Activated CD4-positive, alpha-beta T cell treated with anti-CD3 and anti-CD28 coated beads, Interleukin-2, amount 50 U/mL, for 4 hours (primary cell): ENCODE measurements around the gene UBTF.
"Not testable (repeated sequence)": the region's sequence is repeated elsewhere in the genome, so short reads cannot be mapped to it uniquely, and the experiment has no call there.

Source experiments
- DNase-seq, 2 experiments: peaks; one replicate each; pipeline ENCODE4 v3.0.0-alpha.2; 2020

UBTF gene

DNA sequence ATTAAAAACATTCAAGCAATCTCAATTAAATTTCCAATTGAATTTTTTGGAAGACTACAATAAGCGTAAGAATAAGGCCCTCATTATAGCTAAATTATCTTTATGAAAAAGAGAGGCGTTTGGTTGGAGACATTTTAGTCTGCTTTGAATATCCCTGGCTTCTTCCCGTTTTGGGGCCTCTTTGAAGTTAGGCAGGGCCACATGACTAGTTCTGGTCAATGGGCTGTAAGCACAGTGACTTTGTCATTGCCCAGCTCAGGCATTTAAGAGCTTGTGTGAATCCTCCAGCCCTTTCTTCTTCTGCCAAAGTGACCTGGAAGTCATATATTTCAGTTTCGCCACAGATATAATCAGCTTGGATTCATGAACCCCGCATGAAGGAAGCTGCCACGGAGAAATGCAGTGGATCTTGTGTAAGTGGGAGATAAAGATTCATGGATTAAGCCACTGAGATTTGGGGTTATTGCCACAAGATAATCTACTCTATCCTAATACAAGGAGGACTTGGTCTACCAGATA, 21.7 kb upstream of the UBTF start:
- DNase-seq: no peak

DNA sequence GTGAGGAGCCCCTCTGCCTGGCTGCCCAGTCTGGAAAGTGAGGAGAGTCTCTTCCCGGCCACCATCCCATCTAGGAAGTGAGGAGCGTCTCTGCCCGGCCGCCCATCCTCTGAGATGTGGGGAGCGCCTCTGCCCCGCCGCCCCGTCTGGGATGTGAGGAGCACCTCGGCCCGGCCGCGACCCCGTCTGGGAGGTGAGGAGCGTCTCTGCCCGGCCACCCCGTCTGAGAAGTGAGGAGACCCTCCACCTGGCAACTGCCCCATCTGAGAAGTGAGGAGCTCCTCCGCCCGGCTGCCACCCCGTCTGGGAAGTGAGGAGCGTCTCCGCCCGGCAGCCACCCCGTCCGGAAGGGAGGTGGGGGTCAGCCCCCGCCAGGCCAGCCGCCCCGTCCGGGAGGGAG, 18.4 kb upstream of the UBTF start:
- not testable (repeated sequence) for DNase-seq

DNA sequence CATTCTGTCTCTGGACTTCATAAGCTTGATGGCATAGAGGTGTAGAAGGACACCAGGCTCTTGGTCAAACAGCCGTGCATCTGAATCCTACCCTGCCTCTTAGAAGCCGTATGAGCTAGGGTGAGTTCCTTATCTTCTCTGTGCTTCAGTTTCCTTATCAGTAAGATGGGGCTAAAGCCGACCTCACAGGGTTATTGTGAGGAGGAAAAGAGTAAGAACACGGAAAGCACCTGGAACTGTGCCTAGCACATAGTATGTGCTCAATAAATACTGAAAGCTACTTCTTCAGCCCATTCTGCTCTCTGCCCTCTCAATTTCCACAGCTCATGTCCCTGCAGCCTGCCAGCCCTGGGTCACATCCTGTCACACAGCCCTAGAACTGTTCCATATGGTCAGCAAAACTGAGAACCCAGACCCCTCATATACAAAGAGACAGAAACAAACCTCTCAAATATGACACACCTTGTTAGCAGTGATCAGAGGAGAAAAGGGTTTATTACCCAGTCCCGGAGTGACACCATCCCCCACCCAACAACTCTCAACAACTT, 17.0 kb upstream of the UBTF start:
- no peak for DNase-seq

DNA sequence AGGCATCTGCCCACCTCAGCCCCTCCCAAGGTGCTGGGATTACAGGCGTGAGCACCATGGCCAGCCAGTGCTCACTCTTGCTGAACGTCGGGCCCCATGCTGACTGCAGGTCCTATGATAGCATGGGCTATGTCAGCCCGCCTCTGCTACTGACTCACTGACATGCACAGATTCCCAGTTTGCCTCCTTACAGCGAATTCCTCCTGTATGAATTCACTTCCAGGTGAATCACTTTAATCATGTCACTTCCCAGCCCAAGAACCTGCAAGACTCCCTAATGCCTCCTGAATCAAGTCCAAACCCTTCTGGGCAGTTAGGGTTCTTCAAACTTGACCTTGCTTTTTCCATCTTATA, 16.1 kb upstream of the UBTF start:
- no peak for DNase-seq

DNA sequence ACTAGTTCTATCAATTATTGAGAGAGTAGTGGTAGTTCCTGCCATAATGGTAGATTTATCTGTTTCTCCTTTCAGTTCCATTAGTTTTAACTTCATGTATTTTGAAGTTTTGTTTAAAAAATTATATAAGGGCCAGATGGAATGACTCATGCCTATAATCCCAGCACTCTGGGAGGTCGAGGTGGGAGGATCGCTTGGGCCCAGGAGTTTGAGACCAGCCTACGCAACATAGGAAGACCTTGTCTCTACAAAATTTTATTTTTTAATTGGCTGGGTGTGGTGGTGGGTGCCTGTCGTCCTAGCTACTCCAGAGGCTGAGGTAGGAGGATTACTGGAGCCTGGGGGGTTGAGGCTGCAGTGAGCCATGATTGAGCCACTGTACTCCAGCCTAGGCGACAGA, 14.1 kb upstream of the UBTF start:
- no peak for DNase-seq

DNA sequence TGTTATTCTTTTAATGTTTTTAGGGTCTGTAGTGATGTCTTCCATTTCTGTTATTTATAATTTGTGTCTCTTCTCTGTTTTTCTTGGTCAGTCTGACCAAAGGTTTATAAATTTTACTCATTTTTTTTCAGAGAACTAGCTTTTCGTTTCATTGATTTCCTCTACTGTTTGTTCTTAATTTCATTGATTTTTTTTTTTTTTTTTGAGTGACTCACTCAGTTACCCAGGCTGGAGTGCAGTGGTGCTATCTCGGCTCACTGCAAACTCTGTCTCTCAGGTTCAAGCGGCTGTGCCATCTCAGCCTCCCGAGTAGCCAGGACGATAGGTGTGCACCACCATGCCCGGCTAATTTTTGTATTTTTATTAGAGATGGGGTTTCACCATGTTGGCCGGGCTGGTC, 12.6 kb upstream of the UBTF start:
- DNase-seq: no peak

DNA sequence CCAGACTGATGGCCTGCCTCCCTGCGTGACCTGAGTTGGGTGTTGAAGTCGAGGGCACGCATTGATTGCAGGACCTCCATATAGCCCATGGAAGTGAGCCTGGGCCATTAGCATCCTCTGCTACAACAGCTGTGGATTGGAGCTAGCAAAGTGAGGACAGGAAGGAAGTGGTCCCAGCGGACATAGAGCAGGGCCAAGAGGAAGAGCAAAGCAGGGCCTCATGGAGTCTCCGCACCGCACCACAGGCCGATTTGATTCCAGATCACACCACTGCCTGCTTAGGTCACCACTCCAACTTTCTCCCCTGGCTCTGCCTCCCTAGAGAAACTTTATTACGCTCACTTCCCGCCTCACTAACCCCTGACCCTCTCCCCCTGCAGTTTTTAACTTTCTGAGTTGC, 10.7 kb upstream of the UBTF start:
- no peak for DNase-seq

DNA sequence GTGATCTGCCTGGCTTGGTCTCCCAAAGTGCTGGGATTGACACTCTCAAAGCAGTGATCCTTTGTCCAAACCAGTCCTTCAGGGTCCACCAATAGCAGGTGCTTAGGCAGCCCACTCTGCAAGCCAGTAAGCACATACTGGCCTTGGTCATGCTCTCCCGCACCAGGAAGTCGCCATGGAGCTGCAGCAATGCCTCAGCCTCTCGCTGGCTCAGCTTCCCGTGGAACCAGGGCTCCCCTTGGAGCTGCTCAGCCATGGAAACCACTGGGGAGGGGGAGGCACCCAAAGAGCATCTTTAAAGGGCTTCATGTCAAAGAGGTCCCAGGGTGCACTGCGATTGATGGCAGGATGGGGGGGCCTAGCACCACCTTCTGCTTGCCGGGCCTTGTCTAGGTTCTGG, 9.6 kb upstream of the UBTF start:
- no peak for DNase-seq

DNA sequence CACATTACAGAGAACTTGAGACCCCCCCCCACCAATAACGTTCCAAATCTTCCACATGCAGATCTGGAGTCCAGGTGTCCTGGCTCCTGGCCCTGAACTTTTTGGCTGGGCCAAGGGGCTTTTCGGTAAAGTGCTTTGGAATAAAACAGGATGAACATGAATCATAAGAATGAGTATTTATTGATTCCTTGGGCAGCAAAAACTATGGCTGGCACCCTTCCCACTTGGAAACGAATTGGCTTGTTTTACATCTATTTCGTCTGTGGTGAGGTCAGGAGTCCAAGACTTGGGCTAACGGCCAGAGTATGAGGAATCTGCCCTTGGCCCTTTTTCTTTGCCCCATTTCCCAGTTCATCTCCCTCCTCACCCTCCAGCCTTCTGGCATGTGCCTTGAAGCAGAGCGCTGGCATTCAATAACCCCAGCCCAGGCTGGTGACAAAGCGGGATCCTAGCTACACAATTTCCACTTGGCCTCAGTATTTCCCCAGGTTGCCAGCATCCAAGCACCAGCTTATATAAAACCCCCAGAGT, 4.1 kb upstream of the UBTF start:
- no peak for DNase-seq

DNA sequence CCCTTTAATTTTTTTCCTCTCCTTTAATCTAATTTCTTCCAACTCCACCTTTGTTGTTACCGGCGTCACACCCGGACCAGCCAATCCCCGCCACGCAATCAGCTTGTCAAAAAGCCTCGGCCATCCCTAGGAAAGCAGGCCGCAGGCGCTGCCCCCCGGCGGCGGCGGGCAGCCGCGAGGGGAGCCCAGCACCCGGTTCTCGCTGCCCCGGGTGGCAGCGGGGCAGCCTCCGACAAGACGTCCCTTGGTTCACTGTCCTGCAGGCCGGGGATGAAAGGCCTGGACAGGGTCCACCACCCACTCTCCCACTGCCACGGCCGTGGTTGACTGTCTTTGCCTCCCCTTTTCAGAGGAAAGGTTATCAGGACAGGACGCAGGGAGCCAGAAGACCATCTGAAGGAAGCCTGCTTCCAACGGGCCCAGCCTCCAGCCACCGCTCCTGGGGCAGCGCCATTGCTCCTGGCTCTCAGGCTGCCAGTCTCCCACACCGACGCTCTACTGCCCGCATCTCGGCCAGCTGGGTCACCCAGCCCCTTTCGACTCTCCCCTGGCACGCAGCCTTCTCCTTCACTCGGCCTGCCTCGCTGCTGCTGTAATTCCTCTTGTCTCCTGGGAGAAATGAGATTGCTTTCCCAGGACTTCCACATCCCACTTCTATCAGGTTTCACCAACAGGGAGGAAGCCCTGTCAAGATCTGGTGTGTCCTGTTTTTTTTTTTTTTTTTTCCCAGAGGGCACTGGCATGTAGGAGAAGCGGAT, 2.8 kb upstream of the UBTF start:
- peak; percentile 12 to 25 for DNase-seq

DNA sequence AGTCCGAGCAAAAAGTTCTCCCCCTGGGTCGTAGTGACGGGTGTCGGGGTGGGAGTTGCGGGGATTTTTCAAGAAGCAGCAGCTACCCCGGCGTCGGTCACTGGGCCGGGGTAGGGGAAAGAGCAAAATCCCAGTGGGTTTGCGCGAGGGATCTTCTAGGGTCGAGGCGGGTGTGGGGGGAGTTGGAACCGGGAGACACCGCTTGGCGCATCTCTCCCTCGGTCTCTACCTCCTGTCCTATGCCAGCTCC, 2.3 kb upstream of the UBTF start:
- DNase-seq: no peak

DNA sequence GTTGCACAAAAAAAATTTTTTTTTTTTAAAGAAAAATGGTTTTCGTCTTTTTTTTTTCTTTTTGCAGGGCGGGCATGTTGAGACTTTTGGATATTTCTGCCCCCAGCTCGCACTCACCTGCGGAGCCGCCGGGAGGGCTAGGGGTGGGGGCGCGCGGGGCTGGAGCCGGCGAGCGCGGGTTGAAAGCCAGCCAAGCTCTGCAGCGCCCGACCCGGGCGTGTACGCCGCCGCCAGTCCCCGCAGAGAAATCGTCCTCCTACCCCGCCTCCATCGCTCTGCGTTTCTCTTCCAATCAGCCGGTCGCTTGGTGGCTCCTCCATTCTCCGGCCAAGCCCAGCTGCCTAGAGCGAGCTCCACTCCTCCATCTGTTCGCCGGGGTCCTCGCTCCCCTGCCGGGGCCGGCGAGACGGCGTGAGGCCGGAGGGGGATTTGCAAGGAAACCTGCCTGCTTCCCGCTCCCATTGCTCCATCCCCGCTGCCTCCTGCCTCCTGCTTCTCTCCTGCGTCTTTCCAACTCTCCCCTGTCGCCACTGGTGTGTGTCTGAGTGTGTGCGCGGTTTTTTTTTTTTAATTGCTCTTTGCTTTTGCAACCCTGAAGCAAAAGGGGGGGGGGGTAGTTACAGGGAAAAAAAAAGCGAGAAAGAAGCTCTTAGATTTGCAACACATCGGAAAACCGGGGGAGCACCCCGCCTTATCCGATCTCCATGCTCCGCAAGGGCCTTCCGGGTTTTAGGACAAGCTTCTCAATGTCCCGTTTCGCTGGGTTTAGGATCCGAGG, 1.8 kb upstream of the UBTF start:
- DNase-seq: peak; percentile 37

DNA sequence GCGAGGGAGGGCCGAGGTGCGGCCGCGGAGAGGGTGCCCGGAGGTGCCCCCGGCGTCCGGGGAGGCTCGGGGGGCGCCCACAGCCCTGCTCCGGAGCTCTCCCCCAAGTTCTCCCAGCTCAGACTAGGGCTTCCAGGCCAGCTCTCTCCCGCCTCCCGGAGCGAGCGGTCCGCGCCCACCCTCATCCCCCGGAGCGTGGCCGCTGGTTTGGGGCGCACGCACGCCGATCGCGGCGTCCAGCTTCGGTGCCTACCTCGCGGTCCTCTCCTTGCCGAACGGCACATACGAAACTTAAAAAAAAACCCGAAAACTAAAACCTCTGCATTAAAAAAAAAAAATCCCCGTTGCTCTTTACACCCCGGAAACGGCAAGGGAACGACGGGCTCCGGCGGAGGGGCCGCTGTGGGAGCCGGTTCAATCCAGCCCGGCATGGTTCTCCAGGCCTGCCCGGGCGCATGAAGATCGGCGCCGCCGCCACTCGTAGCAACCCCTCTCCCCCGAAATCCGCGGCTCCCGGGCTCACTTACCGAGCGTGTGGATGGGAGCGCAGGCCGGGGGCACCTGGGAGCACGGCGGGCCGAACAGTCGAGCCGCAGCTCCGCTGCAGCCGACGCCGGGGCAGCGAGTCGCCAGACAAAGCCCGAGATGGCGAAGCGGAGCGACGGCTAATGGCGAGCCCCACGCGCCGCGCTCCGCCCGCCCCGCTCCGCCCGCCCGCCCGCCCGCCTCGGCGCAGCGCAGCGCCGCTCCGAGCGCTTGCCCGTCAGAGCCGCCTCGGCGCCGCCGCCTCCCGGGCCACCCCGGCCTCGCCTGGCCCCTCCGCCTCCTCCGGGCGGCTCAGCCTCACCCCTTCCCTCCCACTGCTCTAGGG, 973 bp upstream of the UBTF start:
- peak; percentile 44 to 45 for DNase-seq

DNA sequence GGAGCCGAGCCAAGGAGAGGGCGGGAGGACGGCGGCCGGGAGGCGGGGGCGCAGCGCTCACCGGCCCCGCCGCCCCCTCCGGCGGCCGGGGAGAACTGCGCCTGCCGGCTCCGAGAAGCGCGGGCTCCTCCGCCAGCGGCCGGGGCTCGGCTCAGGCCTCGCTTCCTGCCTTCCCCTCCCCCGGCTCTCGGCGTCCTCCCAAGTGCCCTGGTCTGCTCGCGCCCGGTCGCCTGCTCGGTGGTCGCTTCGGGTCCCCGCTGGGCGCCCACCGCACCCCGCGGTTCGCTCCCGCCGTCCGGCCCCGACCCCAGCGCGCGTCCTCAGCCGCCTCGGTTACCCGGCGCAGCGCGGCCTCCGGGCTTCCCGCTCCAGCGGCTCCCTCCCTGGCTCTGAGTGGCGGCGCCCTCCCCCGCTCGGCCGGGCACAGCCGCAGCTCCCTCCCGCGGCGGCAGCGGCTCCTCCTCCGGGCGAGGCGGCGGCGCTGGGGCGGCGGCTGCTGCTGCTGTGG, 313 bp downstream of the UBTF start:
- peak; percentile 54 to 57 for DNase-seq

DNA sequence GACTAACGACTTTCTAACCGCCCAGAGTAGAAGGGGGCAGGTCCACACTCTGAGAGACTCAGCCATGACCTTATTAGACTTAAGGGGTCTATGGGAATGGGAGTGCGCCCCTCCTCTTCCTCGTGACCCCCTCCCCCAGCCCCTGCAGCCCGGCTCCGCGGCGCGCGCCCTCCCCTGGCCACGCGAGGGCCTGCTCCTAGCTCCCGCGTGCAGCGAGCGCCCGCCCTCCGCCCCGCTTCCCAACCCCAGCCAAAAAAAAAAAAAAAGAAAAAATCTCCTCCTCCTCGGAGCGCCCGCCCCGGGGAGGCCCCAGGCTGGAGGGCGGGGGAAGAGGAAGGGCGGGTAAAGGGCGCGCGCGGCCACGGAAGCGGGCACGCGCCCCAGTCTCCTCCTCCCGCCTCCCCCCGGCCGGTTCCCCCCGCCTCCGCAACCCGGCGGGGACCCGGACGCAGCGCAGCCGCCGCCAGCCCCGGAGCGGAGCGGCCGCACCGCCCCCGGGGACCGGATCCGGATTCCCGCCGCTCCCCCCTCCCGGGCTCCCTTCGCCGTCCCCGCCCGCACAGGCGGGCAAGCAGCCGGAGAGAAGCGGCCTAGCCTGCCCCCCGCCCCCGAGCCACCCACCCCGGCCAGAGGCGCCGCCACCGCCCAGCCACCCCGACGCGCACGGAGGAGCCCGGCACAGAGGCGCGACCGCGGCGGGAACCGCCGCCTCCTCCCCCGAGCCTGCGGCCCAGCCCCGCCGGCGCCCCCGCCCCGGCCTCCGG, 949 bp downstream of the UBTF start:
- DNase-seq: peak; percentile 79 to 84

DNA sequence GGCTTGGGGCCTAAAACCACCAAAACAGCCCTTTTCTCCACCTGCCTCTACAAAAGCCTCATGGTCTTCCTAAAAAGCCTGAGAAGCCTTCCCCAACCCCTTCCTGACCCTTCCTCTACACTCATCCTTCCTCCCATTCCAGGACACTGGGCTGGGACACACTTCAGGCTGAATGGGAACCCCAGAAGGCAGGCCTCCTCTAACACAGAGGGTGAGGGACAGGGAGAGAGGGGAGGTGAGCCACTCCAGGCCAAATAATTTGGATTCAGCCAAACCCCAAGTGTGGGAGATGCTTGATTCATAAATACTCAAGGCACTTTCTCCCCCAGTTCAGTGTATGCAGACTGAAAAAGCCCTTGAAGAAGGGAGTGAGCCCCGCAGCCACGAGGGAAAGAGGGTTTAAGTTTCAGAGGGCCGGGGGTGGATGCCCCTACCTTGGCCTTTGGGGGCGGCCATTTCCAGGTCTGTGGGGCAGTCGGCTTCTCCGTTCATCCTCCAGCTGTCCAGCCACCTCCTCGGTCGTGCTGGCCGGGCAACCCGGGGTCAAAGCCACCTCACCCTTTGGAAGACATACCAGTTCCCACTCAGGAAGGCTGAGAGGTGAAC, 1.6 kb downstream of the UBTF start:
- no peak for DNase-seq

DNA sequence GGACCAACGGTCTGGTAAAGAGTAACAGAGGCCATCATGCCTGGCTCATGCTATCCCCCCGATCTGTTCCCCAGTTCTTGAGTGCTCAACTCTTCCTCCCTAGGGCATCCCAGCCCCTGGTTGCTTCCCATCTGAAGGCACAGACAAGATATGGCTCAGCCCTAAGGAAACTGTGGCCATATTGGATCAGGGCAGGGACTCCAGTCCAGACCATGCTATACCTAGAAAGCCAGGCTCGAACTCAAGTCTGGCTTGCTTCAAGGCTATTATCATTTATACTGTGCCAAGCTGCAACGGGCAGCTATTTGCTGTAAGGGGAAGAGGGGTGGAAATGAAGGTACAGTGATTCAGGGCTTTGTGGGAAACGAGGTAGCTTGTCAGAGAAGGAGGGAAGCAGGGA, 2.8 kb downstream of the UBTF start:
- no peak for DNase-seq

DNA sequence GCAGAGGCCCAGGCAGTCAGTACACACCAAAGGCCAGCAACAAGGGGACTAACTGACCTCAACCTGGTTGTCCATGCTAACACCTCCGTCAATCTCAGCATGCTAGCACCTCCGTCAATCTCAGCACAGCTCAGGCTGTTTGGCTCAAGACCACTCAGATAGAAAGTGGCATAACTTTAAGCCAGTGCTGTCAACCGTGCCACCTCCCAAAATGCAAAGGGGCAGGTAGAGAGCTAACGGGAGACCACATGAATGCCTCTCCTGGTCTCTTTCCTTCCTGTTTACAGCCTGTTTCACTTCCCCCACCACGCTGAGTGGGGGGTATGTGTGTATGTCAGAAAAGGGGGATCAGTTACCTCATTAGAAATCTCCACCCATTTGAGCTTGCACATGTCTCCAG, 3.3 kb downstream of the UBTF start:
- DNase-seq: no peak

DNA sequence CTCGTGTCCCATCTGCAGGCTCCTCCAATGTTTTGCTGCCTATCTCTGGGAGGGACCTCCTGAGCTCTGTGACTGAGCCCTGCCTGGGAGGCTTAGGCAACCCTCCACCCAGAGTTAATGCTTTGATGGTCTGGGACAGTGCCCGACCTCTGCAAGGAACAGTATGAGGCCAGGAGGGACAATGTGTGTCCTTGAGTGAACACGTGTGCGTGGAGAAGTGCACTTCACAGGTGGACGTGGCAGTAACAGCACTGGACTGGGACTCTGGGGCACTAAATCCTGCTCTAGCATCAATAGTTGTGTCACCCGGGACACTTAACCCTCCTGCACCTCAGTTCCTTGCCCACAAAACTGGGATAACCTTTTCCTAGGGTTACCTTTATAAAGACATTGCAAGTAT, 4.6 kb downstream of the UBTF start:
- no peak for DNase-seq

DNA sequence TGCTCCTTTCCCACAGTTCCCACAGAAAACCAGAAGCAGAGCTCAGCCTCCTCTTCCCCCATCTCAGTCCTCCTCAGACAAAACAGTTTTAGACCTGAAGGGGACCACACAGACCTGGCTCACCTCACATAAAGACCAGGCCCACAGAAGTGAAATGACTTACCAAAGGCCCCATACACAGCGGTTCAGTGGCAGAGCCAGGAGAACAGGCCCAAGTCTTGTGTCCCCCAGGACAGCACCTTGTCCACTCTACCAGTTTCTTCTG, 5.3 kb downstream of the UBTF start:
- no peak for DNase-seq

DNA sequence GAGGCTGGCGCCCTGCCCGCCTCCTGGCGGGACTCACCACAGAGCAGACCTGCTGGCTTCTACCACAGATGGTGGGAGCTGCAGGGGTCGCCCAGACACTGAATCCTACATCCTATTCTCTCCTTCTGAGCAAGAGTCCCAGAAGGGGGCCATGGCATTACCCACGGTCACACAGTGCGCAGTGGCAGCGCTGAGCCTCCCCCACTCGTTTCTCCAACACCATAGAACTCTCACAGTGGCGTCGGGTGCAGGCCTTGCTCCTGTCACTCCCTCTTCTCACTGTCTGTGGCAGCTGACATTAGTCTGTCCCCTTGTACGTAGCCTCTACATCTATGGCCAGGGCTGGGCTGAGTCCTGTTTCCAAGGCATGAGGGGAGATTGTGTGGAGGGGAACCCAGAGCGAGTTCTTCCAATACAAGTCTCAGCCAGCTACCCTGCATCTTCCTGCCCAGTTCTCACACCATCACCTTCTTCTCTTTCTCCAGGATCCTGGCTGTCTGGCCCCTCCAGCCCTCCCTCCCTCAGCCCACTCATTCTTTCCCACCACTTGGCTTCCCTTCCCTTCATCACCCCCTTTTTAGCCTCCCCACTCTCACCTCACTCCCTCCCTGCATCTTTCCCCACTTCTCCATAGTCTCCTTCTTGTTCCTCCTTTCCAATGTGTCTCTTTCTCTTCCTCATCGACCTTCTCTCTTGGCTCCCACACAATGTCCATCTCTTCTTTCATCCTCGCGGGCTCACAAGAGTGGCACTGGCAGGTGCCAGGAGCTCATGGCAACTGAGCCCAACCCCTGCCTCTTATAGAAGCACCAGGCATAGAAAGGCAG, 5.9 kb downstream of the UBTF start:
- DNase-seq: no peak
